Activated CD8-positive, alpha-beta memory T cell treated with anti-CD3 and anti-CD28 coated beads for 48 hours (primary cell): ENCODE results near the gene STUM.
"Not testable (repeated sequence)": the region's sequence is repeated elsewhere in the genome, so short reads cannot be mapped to it uniquely, and the experiment has no call there.

Source experiments
- DNase-seq, 3 experiments: peaks; one replicate each; pipeline ENCODE4 v3.0.0-alpha.2; 2020; ENCODE audit warnings: low read depth in 2 of 3, low spot score in 2 of 3

The STUM gene

GRCh38 chr1:226603022-226603857, 54.7 kb downstream of the STUM start:
- DNase-seq: no peak

DNA sequence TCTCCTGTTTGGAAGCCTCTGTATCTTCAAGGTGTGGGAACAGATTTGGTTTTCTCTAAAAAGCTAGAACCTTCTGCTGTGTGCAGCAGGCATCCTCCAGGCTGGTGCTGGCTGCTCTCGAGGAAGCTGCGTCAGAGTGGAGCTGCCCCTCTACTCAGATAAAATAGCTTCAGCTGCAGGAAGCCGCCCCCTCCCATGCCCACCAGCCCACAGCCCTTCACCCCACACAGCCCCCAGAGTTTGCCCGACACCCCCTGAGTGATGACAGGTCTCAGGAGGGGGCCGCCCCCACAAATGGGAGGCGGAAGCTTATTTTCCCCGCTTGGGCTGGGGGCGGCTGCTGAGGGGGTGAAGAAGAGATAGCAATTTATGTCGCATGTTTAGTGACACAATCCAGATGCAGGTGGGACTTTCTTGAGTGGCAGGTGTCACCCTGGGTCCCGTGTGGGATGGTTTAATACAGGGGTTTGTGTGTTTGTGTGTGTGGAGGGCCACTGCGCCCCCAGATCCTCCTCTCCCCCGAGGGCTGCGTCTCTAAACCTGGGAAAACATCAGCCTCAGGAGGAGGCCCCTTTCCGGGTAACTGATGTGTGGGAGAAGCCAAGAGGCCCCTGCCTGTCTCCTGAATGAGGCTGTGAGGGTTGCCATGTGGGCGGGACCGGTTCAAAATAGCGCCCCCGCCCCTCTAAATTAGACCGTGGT, 55.4 kb downstream of the STUM start:
- DNase-seq: no peak

DNA sequence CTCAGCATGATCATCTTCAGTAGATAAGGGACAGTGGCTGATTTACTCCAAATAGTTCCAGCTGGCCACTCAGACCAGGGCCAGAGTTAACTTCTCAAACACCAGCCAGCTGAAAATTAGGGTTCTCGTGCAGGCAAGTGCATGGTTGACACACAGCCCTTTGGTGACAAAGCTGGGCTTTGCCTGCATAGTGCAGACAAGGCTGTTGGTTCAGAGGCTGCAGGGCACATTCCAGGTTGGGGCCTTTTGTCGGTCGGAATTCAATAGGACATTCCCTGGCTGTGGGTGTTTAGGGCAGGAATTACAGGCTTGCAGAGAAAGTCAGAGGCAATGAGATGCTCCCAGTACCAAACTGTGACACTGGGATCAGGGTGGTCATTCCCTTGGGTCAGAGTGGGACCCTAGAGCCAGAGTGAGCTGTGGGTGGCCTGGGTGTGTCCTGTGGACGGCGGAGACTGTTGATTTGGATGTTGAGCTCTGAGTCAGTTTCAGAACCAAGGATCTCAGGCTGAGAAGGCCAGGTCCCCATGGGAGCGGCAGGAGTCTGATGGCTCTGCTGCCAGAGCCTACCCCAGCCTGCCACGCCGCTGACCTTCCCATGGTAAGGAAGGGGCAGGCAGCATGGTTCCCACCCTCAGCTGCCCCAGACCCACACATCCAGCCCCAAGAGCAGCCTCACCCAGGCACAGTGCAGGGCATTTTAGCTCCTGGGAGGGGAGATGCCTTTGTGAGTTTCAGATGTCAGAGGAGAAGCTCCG, 56.2 kb downstream of the STUM start:
- DNase-seq: no peak

- DNase-seq: no peak
Measured at GRCh38 chr1:226605318-226605950, 56.9 kb downstream of the STUM start.

GRCh38 chr1:226606311-226607267, 58.0 kb downstream of the STUM start:
- no peak for DNase-seq

GRCh38 chr1:226607268-226607660, 58.7 kb downstream of the STUM start:
- DNase-seq: no peak

DNA sequence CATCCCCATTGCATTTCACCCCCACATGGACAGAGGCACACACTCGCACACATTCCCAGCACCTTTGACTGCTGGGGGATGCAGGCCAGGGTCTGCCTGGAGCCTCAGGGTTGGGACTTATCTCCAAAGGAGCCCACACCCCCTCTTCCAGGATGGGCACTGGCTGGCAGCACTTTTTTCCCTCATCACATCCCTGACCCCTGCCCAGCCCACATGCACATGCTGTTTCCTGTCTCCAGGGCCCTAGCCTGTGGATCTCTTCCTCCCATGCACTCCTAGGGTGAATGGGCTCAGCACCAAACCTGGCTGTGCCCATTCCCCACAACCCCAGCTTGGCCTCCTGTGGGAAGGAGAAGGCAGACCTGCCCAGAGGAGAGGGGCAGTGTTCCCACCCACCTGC, 59.3 kb downstream of the STUM start:
- no peak for DNase-seq

- DNase-seq: peak; percentile 32 to 58 (median 42)
Measured at GRCh38 chr1:226608699-226609505, 60.3 kb downstream of the STUM start.

GRCh38 chr1:226609836-226610455, 61.4 kb downstream of the STUM start:
- DNase-seq: no peak

GRCh38 chr1:226610671-226611070, 62.1 kb downstream of the STUM start:
- no peak for DNase-seq

DNA sequence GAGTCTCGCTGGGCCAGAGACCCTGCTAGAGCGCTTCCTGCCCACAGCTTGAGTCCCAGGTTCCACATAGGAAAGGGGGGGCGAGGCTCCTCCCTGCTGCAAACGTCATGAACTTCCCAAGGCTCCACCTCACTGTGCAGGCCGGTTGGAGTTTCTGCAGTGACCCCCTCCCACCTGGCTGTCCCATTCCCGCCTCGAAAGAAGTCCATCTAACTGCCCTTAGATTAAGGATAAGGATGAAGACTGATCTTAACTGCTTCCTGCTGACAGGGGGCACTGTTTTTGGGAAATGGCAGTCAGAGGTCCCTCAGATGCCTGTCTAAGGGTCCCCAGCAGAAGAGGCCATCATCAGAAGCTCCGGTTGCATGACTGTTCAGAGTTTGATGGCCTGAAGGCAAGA, 62.7 kb downstream of the STUM start:
- DNase-seq: no peak

DNA sequence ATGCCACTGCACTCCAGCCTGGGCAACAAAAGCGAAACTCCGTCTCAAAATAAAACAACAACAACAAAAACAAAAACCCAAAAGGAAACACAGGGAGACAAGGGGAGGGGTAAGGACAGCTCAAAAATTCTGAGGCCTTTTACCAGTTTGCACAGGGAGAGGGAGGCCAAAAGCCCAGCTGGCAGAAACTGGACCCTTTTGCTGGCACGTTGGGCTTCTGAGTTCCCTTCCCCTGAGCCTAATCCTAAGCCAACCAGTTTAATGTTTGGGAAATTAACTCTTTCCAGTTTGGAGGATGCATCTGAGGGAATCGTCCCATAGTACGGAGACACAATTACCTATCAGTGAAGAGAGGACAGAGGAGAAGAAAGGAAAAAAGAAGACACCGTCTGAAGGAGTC, 63.4 kb downstream of the STUM start:
- DNase-seq: not testable (repeated sequence)

DNA sequence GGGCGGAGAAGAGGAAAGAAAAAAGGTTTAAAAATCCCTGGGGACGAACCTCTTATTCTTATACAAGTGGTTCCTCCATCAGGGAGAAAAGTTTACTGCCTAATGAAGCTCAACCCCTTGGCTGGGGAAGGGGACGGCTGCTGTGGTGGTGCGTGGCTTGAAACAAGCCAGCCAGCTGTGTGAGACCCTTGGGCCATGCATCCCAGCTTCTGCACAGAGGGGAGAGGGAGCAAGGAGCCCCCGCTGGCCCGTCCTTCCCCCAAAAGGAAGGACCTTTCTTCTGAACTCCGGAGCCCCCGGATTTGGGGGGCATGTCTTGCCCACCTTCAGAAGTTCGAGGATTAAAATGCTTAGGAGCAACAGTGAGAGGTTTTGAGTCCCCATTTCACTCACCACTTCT, 67.3 kb downstream of the STUM start:
- no peak for DNase-seq

DNA sequence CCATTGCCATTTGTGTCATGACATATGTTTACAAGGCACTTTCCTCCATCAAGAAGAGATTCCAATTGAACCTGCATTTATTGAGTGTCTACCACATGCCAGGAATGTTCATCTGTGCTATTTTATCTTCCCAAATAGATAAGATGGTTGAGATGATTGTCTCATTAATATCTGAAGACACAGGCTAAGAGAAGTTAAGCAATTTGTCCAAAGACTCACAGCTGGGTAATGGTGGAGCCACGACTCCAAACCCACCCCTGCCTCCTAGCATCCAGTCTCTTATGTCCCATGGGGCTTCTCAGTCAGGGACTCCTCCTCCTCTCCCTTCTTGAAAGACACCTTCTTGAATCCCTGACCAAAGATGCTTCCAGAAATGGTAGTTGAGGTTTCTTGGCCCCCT, 68.1 kb downstream of the STUM start:
- no peak for DNase-seq

- DNase-seq: no peak
Measured at GRCh38 chr1:226617109-226617508, 68.5 kb downstream of the STUM start.

DNA sequence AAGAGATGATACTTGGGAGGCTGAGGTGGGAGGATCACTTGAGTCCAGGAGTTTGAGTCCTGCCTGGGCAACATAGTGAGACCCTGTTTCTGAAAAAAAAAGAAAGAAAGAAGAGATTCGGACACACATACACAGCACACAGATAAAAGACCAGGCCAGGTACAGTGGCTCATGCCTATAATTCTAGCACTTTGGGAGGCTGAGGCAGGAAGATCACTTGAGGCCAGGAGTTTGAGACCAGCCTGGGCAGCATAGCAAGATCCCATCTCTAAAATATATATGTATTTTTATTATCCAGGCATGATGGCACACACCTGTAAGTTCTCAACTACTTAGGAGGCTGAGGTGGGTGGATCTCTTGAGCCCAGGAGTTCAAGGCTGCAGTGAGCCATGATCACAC, 69.2 kb downstream of the STUM start:
- DNase-seq: not testable (repeated sequence)

DNA sequence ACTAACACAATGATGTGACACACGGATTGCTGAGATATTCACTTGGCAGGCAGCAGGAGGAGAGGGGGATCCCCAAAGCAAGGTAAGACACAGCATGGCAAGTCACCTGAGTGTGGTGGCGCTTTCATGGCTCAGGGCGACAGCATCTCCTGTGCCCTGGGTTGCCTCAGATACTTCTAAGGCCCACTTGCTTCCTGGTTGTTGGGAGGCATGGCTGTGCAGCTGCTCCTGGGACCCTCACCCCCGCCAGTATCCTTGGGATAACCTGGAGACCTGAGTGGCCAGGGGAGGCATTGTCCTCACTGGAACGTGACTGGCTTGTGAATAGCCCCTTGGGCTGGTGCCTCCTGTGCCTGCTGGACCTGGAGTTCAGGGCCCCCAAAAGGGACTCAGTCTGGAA, 69.8 kb downstream of the STUM start:
- DNase-seq: no peak

GRCh38 chr1:226619031-226619430, 70.5 kb downstream of the STUM start:
- no peak for DNase-seq

GRCh38 chr1:226622012-226622411, 73.4 kb downstream of the STUM start:
- no peak for DNase-seq
